HFF-Myc (cell line): ENCODE results near the gene ABHD16B.

Source experiments
- DNase-seq: peaks from one replicate; pipeline ENCODE4 v3.0.0-alpha.2; 2011; ENCODE audit warnings: low read depth; ENCODE audit errors: extremely low read depth
- H3K4me3 ChIP-seq: replicated peaks from 2 replicates; pipeline ENCODE4 v1.5.1; 2011; ENCODE audit warnings: low read depth, mild to moderate bottlenecking, control low read depth, low read length
- CTCF ChIP-seq: IDR thresholded peaks from 2 replicates; pipeline ENCODE4 v1.5.1; 2012; ENCODE audit warnings: mild to moderate bottlenecking, low read depth, low read length, control low read depth; ENCODE audit errors: missing control alignments

The ABHD16B gene

GRCh38 chr20:63861365-63861934, at the start of gene ABHD16B:
Gene ABHD16B, plus strand, starts transcription at chr20:63861498. Its CDS starts 43 bp downstream, at chr20:63861541.
- DNase-seq = no peak
- H3K4me3 ChIP-seq = no peak within 1 kb of the TSS
- TF ChIP-seq CTCF = no peak

GRCh38 chr20:63814891-63815614, 46.2 kb upstream of the ABHD16B start:
- no peak for DNase-seq
- no peak overlapping the region for H3K4me3 ChIP-seq
- no peak for TF ChIP-seq CTCF

- H3K4me3 ChIP-seq = no peak overlapping the region
- no peak for DNase-seq
- no peak for TF ChIP-seq CTCF
Measured at GRCh38 chr20:63815615-63816253, 45.6 kb upstream of the ABHD16B start.

- DNase-seq = no peak
- no peak overlapping the region for H3K4me3 ChIP-seq
- peak; percentile 39 for TF ChIP-seq CTCF
Measured at GRCh38 chr20:63819224-63819921, 41.9 kb upstream of the ABHD16B start.

- no peak for DNase-seq
- no peak for TF ChIP-seq CTCF
- no peak overlapping the region for H3K4me3 ChIP-seq
Measured at GRCh38 chr20:63821811-63822210, 39.5 kb upstream of the ABHD16B start.

- no peak for TF ChIP-seq CTCF
- no peak for DNase-seq
- H3K4me3 ChIP-seq = no peak overlapping the region
Measured at GRCh38 chr20:63822276-63822696, 39.0 kb upstream of the ABHD16B start.
